HG03135 (cell line): ENCODE data around the gene SLC12A7.

ENCODE experiments used
- ATAC-seq: cut with Tn5 transposase; IDR thresholded peaks from one replicate; pipeline ENCODE4 v1.9.1; 2021; ENCODE audit warnings: mild to moderate bottlenecking, moderate library complexity; ENCODE audit not compliant: unreplicated experiment

Gene SLC12A7

DNA sequence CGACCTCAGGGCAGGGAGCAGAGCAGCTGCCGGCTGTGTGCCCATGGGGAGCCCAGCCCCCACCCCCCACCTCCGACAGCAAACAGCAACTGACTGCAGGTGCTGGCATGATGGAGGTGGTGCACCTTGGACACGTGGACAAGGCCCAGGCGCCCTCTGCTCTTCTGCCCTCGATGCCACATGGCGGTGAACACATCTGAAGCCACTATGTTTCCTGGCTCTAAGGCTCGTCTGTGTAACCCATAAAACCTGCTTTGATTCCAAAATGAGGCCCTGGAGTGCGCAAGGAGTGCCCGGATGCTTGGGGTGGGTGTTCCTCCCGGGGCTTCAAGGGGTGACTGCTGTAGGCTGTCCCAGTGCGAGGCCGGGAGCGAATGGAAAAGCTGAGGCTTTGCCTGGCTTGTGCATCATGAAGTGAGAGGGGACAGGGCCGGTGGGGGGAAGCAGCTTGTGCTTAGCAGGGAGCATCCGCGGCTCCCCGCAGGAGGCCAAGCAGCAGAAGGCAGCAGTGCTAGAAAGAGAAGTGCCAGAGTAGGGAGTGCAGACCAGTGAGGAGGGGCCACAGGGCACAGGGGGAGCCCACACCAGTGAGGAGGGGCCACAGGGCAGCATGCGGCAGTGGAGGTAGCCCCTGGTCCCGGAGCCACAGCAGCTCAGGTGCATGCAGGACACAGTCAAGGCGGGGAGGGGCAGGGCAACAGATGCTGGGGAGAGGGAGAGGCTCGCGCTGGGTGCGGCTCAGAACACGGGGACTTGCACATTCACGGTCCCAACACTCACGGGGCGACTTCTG lies 73.2 kb downstream of the SLC12A7 start:
- ATAC-seq: no peak

DNA sequence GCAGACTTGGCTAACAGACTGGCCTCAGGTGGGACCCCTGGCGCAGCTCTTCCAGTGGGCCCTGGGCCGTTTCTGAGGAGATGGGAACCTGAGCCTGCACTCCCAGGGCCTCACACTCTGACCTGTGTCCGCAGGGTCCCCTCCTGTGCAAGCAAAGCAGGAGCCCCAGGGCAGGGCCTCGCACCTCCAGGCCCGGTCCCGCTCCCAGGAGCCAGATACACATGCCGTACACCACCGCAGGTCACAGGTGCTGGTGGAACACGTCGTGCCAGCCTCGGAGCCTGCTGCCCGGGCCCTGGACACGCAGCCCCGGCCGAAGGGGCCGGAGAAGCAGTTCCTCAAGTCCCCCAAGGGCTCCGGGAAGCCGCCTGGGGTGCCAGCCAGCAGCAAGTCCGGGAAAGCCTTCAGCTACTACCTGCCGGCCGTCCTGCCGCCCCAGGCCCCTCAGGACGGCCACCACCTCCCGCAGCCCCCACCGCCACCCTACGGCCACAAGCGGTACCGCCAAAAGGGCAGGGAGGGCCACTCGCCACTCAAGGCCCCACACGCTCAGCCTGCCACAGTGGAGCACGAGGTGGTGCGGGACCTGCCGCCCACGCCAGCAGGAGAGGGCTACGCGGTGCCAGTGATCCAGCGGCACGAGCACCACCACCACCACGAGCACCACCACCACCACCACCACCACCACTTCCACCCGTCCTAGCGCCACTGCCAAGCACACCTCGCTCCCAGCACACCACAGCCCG lies 74.0 kb downstream of the SLC12A7 start:
- no peak for ATAC-seq

DNA sequence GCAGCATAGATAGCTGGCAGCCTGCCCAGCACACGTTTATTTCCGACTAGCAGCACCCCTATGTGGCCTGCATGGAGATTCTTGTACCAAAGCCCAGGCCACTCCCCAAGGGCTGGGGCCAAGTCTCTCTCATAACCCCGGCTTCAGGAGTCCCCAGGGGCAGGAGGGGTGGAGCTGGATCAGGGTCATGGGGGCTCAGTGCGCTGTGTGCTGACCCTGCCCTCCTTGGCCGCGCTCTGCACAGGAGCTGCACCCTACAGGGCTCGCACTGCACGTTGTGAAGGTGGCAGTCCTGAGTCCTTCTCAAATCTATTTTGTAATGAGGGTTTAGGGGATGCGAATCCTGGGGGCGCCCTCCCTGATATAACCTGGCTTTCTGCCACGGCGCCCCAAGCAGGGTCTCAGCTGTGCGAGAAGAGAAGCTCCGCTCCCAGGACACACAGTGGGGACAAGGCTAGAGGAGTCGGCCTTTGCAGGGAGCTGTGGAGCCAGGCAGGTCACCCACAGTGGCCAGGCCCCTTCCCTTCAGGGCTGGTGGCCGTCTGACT lies 74.7 kb downstream of the SLC12A7 start:
- no peak for ATAC-seq

DNA sequence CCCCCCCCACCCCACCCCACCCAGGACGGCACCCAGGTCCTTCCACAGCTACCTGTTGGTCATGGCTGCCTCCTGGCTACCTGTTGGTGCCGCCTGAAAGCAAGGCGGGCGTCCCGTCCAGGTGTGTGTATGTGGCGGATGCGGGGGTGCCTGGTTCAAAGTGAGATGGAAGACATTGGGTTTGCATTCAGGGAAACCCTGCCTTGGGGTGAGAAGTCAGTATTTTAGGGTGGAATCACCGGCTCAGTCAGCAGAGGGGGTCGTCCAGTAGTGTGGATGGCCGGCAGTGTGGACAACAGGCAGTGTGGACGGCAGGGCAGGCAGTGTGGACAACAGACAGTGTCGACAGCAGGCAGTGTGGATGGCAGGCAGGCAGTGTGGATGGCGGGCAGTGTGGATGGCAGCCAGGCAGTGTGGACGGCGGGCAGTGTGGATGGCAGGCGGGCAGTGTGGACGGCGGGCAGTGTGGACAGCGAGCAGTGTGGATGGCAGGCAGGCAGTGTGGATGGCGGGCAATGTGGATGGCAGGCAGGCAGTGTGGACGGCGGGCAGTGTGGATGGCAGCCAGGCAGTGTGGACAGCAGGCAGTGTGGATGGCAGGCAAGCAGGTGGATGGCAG lies 75.2 kb downstream of the SLC12A7 start:
- no peak for ATAC-seq

DNA sequence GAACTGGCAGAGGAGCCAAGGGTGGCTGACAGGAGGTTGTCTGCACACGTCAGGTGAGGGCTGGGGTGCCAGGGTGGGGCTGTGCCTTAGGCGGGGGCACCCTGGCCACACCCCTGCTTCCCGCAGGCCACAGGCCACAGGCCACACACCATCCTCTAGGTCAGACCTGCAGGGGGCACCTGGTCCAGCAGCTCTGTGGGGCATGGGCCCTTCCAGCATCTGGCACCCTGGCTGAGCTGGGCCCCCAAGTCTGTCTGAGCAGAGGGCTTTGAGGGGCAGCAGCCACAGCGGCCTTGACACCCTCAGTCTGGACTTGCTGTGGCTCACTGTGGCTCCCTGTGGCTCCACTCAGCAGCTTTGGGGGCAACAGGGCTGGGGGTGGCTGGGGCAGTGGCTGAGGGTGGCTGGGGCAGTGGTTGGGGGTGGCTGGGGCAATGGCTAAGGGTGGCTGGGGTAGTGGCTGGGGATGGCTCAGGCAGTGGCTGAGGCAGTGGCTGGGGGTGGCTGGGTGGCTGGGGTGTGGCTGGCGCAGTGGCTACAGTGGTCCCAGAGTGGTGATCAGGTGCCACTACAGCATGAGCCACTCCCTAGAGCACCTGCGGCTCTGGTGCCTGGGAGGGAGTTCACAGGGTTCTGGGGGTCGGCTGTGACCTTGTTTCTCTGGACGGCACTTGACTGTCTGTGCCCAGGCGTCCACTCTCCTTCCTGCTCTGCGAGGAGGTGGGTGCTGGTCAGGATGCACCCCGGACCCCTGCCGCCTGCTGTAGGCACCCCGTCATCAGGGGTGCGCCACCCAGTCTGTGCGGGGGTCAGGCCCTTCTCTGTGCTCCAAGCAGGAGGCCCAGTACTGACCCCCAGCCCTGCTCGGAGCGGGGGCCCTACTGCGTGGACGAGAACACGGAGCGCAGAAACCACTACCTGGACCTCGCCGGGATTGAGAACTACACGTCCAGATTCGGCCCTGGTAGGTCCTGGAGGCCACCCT lies 76.2 kb downstream of the SLC12A7 start:
- no peak for ATAC-seq

DNA sequence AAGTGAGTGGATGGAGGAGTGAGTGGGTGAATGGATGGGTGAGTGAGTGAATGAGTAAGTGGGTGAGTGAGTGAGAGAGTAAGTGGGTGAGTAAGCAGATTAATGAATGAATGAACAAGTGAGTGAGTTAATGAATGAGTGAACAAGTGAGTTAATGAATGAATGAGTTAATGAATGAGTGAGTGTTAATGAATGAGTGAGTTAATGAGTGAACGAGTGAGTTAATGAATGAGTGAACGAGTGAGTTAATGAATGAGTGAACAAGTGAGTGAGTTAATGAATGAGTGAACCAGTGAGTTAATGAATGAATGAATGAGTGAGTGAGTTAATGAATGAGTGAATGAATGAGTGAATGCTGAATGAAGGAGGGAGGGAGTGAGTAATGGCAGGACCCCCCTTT lies 76.9 kb downstream of the SLC12A7 start:
- no peak for ATAC-seq

DNA sequence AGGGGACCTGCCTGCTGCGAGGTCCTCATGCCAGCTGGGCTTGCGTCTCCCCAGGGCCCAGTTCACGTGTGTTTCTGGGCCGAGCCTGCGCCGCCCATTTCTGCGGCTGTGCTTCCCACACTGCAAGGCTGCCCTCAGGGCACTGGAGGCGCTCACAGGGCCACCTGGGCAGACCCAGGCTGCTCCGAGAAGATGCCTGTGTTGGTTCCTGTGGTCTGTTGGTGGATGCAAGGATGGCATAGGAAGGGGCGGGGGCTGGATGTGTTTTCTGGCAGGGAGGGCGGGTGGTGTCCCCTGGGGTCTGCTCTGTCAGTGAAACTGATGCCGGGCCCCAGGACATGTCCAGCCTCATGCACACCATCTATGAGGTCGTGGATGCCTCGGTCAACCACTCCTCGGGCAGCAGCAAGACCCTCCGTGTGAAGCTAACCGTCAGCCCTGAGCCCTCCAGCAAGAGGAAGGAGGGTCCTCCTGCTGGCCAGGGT lies 77.4 kb downstream of the SLC12A7 start:
- no peak for ATAC-seq

DNA sequence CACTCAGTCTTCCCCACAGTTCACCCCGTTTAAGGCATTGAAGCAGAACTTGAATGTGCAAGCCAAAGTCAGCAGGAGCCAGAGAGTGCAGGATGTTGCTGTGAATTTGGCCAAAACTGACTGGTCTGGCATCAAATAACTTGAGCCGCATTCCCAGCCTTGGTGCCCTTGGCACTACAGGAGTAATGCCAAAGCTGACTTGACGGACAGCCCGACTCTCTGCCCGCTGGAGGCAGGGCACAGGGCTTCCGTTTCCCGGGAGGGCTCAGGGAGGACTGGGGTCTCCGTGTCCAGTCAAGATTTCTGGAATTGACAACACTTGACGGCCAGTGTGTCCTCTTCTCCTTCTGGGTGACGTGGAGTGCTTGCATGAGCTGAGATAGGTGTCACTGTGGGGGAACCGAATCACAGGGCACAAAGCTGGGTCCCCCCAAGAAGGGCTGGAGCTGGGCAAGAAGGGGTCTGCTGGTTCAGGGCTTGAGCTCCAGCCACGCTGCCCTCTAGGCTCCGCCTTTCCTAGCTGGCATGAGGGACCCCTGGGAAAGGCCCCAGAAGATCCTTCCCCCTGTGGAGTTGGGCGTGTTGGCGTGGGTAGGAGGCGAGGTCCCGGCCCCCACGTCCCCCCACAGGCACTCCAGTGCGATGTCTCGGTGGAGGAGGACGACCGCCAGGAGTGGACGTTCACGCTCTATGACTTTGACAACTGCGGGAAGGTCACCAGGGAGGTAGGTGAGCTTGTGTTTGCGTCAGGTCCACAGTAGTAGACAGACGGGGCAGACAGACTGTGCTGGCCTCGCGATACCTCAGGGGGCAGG lies 78.0 kb downstream of the SLC12A7 start:
- ATAC-seq: no peak

DNA sequence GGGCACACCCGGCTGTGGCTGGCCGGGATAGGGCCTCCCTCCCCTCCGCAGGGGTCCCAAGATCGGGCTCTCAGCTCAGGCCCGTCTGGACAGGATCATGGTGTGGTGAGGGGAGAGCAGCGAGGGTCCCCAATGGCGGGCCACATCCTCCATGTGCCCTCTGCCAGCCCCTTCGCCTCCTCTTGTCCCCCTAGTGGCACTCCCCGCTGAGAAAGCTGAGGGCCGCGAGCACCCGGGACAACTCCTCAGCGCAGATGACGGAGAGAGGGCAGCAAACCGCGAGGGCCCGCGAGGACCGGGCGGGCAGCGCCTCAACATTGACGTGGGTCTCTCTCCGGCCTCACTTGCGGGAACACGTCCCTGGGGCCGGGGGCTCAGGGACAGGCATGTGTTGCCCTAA lies 78.7 kb downstream of the SLC12A7 start:
- no peak for ATAC-seq

DNA sequence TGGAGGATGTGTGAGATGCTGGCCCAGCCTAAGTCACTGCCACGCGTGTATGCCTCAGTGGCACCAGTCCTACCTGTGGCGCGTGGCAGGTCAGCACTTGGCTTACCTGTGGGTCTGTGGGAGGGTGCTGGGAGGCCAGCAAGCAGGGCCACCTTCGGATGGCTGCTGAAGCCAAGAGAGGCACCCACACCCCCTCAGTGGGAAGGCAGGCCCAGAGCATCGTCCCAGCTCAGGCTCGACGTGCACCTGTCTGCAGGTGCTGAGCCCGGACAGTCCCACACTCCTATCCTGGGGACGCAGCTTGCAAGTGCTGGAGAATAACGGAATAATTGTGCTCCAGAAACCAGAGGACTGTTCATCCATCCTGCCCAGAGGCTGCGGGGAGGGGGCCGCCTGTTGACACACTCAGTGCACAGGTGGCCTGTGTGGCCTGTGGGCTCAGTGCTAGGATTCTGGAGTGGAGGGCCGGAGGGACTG lies 79.3 kb downstream of the SLC12A7 start:
- no peak for ATAC-seq

DNA sequence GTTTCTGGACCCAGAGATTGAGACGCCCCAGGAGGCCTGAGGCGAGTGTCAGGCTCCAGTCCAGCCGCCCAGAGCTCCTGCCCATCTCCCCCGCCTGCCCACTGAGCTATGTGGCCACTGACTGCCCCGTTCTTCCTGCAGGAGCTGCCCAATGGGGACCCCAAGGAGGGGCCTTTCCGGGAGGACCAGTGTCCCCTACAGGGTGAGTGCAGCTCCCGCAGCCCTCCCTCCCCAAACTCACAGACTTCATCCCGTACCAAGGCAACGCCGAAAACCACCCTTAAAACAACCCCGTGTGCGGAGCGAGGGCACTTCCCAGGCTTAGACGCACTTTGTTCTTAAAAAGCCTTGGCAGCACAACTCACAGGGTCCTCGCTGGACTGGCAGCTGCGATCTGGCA lies 79.9 kb downstream of the SLC12A7 start:
- ATAC-seq: no peak

DNA sequence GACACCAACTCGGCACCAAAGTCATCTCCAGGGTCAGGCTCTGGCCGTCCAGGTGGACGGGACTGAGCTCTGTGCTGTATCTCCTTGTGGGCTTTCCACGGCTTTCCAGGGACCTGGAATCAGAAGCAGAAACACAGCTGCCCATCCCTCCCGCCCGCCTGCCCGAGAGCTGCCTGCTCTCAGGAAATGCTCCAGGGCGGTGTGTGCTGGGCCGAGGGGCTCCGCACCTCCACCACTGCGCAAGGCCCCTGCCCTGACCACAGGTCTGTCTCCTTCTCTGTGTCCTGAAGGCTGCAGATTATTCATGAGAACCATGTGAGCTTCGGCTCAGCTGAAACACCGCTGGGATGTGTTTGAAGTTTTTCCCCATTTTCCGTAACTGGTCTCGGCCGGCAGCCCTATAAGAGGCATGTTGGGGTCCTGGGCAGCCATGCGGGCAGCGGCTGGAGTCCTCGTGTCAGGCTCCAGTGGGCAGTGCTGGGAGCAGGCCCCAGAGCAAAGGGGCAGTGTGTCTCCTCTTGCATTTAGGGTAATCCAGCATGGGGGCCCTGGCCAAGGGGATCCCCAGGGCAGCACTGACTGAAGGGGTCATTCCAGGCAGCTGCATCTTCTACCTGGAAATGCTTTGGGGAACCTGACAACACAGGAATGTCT lies 80.4 kb downstream of the SLC12A7 start:
- no peak for ATAC-seq

DNA sequence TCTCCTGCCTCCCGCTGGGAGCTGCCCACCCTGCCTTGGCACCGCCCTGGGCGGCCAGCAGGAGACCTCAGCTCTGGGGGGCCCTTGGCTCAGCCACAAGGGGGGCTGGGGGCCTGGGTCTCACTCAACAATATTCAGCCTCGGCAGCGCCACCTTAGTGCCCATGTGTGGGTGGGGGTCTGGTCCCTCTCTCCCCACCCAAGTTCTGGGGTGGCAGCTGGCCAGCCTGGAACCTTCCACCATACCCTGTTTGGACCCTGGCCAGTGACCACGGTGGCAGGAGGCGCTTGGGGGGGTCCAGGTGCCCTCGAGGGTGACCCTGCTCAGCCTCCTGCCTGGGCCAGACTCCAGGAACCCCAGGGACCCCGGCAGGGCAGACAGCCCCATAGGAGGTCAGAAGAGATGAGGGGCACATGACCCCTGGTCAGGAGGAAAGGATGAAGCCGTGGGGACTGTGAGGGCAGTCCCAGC lies 81.0 kb downstream of the SLC12A7 start:
- ATAC-seq: no peak

DNA sequence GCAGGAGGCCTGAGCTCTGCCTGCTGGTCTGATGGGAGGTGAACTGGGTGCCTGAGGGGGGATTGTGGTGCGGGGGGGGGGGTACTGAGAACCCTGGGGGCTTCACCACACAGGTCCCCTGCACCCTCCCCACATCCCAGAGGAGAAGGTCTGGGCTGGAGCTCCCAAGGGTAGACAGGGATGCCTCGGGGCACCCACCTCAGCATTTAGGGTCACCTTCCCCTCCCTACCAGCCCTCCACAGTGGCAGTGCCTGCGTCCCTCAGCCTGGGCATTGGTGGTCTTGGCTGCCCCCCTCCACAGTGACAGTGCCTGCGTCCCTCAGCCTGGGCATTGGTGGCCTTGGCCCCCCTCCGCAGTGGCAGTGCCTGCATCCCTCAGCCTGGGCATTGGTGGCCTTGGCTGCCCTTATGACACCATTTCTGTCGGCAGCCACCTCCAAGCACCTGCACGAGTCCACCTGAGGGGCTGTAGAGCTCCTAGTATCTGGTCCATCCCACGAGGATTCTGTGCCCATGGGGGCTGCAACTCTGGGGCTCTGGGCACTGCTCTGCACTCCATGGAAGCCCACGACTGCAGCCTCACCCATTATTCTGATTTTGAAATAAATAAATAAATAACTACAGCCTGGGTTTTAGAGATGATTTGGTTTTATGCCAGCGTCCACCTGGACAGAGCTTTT lies 81.8 kb downstream of the SLC12A7 start:
- ATAC-seq: no peak

DNA sequence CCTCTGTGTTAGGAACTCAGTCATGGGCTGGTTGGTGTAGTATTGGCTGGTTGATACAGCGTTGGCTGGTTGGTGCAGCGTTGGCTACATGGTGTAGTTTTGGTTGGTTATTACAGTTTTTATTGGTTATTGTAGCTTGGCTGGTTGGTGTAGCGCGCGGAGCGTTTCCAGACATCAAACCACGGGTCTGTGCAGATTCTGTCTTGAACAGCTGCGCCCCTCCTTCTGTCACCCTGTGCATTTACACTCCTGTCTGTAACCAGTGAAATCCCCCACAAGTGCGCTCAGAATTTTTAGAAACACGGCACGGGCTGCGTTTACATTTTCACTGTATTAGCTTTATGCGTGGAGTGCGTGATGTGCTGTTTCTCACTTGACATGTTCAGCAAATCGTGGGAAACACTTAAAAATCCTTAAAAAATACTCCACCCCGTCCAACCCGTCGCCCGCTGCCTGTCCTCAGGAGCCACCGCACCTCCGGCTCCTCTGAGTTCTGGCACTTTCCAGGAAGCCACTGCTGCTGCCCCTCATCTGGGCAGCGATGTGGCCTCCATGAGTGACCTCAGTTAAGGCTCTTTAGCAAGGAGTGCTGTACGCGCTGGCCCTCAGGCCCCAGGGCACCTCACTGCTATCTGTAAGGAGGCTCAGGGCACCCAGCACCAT lies 82.5 kb downstream of the SLC12A7 start:
- no peak for ATAC-seq

DNA sequence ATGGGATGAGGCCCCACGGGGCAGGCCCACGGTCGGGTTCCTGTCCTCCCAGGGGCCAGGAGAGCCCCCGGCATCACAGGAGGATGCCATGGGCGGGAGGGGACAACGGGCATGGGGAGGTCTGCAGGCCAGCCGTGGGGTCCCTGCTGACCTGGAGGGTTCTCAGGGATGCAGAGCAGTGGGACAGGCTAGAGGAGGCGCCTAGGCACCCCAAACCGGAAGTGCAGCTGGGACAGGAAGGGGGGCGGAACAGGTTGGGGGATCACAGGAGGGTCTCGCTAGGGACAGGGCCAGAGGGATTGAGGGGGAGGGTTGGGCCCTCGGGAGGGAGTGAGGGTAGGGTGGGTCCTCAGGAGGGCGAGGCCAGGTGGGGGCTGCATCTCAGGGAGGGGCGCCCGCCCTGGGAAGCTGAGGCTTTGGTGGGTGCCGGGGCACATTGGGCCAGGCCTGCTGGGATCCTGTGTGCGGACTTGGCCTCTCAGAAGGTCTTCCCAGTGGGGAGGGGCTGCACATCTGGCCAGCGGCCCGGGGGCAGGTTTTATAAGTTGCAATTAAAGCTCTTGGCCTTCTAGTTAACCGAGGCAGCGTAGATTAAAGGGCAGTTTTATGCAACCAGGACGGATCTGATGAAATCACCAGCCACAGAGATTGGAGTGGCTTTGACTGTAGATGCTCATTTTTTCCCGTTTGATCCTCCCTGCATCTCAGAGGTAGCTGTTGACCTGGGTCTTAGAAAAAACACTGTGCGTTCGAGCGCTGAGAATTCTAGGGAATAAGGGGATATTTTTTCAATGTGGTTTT lies 83.2 kb downstream of the SLC12A7 start:
- no peak for ATAC-seq
